Stimulated activated CD8-positive, alpha-beta memory T cell treated with anti-CD3 and anti-CD28 coated beads, Interleukin-15, amount 100 ng/mL, for 48 hours (primary cell): ENCODE results near the gene NEDD9.

ENCODE experiments used
- DNase-seq, 2 donors: peaks; one replicate each; pipeline ENCODE4 v3.0.0-alpha.2; 2020; ENCODE audit warnings: low read depth in 2 of 2

Gene NEDD9

GRCh38 chr6:11262242-11262641 lies 29.8 kb upstream of the NEDD9 start:
- DNase-seq: no peak

DNA sequence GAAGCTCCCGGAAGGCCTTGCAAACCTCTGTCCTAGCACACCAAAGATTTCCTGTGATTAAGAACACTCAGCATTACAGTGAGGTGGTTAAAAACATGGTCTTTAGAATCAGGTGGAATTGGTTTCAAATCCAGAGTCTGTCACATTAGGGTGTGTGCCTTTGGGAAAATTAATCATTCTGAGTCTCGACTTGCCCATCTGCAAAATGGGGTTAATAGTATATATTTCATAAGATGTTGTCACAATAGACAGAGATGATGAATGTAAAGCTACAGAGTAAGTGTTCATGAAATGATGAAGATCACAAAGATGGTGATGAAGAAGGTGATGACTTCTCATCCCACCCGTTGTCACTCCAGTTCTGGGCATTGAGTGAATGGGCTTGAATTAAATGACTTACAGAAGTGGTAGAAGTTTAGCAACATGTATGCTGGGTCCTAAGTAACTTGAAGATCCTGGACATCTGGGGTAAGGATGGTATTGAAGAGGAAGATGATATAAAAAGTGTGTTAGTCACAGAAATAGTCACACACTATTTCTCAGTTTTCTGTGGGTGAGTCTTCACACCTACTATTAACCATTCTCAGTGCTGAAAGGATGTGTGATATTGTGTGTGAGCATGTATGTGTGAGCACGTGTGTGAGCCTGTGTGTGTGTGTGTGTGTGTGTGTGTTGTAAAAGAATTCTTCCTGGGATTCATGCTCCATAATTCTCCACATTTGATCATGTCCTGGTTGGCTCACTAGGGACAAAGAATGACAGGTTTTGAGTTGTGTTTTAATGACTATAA lies 28.0 kb upstream of the NEDD9 start:
- no peak for DNase-seq

GRCh38 chr6:11258260-11259237 lies 26.1 kb upstream of the NEDD9 start:
- no peak for DNase-seq

GRCh38 chr6:11255610-11256009 lies 23.1 kb upstream of the NEDD9 start:
- no peak for DNase-seq

GRCh38 chr6:11253594-11253993 lies 21.1 kb upstream of the NEDD9 start:
- no peak for DNase-seq

DNA sequence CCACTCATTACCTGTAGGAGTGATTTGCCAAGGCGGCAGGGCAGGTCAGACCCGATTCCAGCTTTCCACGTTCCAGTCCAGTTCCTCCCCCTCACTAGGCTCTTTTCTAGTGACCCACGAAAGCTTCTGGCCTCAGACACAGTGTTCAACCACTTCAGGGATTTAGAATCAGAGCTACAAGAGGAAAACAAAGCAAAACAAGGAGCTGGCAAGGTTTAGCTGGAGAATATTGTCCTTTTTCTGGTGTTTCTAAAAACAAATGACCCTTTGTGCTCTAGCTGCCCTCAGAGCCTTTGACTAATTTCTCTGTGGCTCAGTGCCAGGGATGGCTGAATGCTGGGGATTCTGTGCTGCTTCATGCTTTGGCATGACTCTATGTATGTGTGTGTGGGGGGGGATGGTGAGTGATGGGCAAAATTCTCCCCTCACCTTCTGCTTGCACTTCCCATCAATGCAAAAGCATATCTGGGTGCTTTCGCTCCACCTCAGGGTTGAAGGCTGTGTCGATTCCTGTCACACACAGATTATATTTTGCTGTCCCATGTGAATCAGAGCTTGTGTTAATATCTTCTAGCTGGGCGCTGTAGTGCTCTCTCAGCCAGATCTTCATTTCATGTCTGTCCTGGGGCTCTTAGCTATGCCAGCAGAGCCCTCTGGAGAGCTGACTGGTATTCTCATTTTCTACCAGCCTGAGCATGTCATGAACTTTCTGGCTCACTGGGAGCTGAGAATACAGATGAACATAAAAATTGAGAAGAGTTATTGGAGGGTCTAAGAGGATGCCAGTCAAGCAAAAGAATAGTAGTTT lies 19.3 kb upstream of the NEDD9 start:
- DNase-seq: no peak

DNA sequence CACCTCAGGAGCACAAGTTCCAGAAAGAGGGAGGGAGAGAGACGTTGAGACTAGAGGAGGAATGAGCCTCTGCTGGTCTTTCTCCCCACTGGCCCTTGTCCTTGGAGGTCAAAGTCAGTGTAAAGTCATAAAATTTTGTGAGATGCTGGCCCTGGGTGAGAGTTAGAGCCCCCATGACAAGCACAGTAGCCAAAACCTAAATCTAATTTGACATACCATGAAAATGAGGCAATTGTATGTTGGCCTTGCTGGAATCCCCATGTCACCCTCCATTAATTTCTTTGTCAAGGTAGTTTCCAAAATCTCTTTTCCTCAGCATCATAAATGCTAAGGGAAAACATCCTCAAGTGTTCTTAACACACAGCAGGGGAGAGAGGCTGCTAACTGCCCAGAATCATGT lies 17.6 kb upstream of the NEDD9 start:
- no peak for DNase-seq

DNA sequence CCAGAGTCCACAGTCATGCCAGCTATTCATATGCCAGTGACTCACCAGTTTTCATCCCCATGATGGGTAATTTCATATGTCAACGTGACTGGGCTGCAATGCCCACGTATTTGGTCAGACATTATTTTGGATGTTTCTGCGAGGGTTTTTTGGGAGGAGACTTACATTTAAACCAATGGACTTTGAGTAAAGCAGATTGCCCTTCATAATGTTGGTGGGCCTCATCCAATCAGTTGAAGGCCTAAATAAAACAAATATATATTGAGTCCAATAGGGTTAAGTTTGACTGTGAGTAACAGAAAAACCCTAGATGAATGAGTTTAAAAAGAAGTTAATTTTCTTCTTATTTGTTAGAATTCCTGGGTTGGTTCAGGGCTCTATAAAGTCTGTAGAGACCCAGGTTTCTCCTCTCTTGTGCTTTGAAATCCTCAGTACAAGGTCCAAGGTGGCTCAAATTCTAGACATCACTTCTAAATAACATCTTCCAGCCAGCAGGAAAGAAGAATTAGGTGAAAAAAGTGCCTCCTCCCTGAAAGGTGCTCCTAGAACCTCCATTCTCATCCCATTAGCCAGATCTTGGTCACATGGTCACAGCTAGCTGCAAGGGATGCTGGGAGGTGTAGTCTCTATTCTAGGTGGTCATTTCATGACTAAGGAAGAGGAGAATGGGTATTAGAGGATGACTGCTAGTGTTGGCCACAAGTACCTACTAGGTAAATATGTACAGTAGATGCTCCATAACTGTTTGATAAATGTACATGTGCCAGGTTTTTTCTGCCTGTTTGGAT lies 16.7 kb upstream of the NEDD9 start:
- no peak for DNase-seq

DNA sequence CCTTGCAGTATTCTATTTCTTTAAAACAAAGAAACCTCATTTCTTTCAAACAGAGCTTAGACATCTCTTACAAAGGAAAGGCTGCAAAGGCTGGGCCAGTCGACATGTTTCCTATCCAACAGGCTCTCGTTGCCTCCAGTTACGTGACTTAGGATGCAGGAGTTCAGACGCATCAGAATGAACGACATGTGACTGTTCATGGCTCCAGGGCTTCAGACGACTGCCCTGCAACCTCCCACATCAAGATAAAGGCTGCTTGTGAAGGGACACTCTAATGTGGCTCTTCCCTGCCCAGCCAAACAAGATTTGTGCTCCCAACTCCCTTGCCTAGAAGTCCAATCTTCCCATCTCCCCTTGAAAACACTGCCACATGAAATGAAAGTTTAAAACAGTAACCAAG lies 14.3 kb upstream of the NEDD9 start:
- DNase-seq: no peak

- no peak for DNase-seq
These were observed 13.2 kb upstream of the NEDD9 start for GRCh38 chr6:11245381-11246256.

- no peak for DNase-seq
These were observed 12.1 kb upstream of the NEDD9 start for GRCh38 chr6:11244387-11245126.

DNA sequence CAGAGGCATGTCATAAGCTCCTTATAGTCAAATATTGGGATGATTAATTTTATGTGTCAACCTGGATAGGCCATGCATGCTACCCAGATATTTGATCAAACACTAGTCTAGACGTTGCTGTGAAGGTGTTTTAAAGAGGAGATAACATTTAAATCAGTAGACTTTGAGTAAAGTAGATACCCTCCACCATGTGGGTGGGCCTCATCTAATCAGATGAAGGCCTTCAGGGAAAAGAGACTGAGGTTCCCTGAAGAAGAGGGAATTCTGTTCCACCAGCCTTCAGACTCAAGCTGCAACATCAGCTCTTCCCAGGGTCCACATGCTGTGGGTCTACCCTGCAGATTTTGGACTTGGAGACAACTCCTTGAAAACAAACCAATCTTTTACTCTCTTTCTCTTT lies 11.4 kb upstream of the NEDD9 start:
- no peak for DNase-seq

- DNase-seq: no peak
These were observed 10.2 kb upstream of the NEDD9 start for GRCh38 chr6:11242711-11243110.

DNA sequence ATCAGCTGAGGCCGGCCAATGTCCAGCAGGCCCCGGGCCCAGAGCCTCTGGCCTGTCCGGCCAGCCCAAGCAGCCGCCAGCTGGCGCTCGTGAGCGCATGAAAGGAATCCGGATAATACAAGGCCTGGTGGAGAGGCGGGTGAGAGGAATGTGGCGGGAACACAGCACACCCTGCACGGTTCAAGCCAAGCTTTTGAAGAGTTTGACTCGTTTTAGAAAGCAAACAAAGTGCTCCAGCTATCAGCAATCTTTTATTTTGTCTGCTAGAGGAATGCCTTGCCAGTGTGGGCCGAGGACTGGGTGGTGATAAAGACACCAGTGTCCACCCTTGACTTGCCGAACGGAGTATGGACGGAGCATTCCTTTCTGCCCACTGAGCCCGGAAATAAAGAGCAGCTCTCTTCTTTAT lies 9.3 kb upstream of the NEDD9 start:
- no peak for DNase-seq

DNA sequence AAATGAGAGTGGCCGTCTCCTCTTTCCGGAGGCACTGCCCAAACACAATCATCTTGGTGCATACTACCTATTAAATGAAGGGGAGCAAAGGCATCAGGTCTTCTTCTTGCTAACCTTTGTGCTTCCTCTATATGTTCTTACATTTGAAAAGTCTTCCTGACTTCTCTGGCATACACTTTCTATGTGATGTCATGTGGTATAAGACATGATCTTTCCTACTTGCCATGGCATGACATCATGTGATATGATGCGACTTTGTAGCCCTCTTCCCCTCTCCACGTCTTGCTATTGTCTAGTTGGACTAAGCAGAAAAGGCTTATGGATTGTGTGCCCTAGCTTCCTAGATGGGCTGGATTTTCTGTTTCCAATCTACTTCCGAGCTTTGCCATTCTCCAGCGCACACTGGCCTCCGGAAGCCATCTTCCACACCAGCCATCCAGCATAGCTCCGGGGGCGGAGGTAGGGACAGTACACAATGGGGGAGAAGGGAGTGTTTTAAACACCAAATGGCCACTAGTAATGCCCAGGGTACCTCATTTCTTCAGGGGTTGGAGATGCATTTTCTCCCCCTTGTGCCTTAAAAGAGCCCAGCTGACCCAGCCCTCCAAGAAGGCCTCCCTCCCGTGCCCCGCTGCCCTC lies 8.8 kb upstream of the NEDD9 start:
- no peak for DNase-seq

GRCh38 chr6:11237956-11238355 lies 5.5 kb upstream of the NEDD9 start:
- no peak for DNase-seq

GRCh38 chr6:11237428-11237827 lies 5.0 kb upstream of the NEDD9 start:
- no peak for DNase-seq

GRCh38 chr6:11236915-11237314 lies 4.4 kb upstream of the NEDD9 start:
- no peak for DNase-seq
